AML-193 (cell line): Measurements from ENCODE around the gene ATP10A.

Experiments used
- DNase-seq, 2 experiments: peaks; one replicate each; lab custom pipeline; 2025; lab: John Stamatoyannopoulos, UW

Gene ATP10A

DNA sequence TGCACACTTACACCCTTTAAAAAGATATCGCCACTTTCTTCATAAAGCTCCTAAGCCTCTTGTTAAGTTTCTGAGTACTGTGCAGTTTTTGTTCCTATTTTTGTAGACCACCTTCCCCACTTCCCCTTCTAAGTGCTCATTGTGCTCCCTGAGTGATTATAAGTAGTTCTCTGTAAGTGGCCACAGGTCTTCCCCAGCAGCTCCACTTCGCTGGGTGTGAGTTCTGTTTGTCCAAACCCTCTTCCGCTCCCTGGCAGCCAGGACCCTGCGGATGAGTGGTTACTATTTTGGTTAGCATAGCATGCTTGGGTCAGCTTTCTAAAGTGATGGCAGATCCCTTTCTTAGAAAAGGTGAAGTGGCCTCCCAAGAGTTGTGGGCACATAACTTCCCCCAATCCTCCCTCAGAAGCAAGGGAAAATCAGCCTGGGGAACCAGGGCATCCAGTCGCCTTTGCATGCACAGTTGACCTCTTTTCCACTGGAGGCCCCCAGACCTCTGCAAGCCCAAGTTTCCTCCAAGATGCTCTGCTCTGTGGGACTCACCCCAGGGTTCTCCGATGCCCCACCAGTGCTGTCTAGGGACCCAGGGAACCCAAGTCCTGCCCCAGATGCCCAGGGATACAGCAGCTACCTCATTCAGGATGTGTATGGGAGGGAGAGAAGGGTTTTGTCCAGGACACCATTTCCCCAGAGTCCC is 69.6 kb downstream of the ATP10A start:
- DNase-seq: no peak

DNA sequence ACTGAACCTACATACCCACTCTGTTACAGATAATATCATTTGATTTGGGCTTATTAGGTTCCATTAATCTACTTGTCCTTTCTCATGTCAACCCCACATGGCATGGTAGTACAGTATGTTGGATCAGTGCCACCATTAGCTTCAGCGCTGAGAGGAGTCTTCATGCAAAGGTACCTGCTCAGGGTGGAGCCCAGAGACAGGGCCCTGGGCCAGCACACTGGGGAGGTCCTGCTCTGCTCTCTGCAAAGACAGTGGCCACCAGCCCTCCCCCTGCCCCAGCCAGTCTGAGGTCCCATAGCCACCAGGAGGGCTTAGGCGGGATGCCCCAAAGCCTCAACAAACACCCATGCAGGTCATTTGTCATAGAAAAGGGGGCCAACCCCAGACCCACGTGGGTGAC is 71.0 kb downstream of the ATP10A start:
- no peak for DNase-seq

- DNase-seq: no peak
Measured at GRCh38 chr15:25790000-25790660, 73.0 kb downstream of the ATP10A start.

DNA sequence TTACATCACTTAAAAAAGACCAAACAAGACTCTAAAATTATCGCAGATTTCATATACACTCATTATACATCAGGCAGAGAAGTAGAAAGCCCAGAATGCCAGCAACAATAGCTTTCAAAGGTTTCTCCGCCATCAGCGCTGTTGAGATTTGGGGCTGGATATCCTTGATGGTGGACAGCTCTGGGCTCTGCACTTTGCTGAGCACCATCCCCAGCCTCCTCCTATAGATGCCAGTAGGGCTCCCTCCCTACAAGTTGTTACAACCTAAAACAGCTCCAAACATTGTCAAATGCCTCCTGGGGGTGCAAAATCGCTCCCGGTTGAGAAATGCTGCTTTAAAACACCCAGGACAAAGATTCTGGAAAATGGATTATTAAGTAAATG is 73.5 kb downstream of the ATP10A start:
- no peak for DNase-seq

DNA sequence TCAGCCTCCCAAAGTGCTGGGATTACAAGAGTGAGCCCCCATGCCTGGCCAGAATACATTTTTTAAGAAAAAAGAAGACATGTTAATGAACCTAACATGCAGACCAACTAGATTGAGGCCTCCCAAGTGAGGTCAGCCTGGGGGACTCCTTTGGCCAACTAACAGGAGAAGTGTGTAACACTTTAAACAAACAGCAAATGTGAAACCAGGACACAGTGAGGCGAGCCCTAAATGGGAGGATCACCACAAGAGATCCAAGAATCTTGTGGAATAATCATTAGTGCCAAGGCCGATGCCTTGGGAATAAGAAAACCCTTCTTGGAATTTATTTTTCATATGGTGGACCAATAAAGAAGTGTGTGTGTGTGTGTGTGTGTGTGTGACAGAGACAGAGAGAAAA is 73.9 kb downstream of the ATP10A start:
- no peak for DNase-seq

DNA sequence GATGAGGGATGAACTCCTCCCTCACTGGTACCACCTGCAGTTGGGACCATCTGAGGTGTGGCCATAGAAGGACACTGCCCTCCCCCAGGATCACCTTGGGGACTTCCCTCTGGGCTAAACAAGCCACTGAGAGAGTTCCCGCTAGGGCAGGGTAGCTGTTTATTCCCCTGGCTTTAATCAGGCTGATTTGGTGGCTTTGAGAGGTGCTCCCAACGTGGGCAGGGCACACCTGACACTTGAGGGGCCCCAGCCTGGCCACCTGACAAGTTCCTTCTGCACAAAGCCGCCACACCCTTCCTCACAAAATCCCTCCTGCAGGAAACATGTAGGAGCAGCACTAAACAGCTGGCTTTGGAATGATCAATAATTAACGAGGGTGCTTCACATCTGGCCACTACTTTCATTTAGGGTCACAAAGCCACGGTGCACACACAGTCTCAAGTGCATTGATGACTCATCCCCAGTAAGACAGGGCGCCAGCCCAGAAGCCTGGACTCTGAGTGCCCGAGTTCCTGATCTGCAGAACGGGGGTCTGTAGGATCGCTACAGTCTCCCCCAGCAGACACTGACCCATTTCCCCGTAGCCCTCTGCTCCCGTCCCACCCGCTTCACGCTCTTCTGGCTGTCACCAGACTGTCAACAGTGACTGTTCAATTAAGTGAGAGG is 75.1 kb downstream of the ATP10A start:
- DNase-seq: no peak

DNA sequence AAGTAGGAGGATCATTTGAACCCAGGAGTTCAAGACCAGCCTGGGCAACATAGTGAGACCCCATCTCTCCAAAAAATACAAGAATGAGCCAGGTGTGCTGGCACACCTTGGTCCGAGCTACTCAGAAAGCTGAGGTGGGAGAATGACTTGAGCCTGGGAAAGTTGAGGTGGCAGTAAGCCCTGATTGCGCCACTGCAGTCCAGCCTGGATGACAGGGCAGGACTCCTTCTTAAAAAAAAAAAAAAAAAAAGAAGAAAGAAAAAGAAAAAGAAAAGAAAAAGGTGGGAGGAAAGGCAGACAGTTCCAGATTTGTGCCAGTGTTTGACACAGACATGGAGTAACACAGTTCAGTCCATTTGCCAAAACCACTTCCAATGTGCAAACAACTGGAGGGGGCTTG is 75.7 kb downstream of the ATP10A start:
- DNase-seq: no peak

GRCh38 chr15:25786040-25786439 is 77.1 kb downstream of the ATP10A start:
- no peak for DNase-seq

DNA sequence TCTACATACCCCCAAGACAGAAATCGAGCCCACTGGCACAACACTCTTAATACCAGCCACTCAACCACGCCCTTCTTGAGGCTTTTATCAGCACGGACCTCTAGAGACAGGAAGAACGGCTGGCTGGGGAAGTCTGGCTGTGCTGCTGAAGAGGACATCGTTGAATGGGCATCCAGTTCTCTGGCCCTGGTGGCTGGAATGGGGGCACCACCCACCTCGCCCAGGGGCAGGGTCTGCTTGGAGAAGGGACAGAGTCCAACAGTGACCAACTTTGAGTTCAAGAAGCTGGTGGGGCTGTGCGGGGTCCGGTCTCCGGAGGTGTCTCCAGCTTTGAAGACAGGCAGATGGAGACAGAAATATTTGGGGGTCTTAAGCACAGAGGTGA is 77.5 kb downstream of the ATP10A start:
- DNase-seq: no peak

GRCh38 chr15:25784876-25785640 is 78.1 kb downstream of the ATP10A start:
- DNase-seq: no peak

GRCh38 chr15:25783607-25784540 is 79.3 kb downstream of the ATP10A start:
- DNase-seq: no peak

GRCh38 chr15:25783134-25783533 is 80.0 kb downstream of the ATP10A start:
- DNase-seq: no peak

- no peak for DNase-seq
Measured at GRCh38 chr15:25780479-25781255, 82.5 kb downstream of the ATP10A start.

- DNase-seq: no peak
Measured at GRCh38 chr15:25778161-25778560, 85.0 kb downstream of the ATP10A start.

DNA sequence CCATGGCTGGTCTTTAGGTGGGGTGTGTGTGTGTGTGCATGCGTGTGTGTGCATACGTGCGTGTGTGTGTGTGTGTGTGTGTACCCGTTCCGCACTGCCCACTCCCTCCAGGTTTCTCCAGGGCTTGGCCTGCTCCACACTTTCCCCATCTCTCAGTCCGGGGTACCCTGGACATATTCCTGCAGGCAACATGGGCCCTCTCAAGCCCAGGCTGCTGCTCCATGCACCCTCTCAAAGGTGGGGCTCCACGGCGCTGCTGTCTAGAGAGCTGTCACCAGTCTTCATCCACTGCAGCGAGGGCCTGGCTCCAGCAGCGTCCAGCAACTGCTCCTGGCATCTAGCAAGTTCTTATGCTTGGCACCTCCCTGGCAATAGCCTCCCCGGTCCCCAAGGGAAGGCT is 86.1 kb downstream of the ATP10A start:
- DNase-seq: no peak

DNA sequence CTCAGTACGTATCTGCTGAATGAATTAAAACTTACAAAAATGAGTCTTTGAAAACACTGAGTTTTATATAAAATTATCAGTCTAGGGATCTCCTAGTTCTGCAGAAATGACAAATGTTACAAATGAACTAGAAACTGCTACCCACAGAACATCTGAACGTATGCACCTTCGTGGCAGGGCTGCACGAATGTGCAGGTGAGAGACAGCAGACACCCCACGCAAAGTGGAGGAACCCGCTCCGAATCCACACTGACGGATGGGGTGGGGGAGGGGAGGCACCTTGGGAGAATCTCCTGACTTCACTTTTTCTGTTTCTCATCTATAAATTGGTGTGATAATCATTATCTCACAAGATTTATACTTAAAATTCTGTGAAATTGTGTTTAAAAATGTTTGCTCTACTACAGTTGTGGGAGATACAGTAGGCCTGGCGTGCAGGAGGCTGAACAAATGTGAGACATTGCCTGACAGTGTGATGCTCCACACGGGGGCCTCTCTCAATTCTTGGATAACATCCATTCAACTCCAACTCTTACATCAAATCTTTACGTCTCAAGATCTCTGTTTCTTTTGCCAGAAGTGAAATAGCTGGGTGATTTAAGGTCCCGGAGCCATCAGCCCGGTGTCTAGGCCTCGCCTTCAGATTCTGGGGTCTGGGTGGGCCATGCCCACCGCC is 86.9 kb downstream of the ATP10A start:
- no peak for DNase-seq

GRCh38 chr15:25775317-25775912 is 87.7 kb downstream of the ATP10A start:
- DNase-seq: no peak

GRCh38 chr15:25774871-25775270 is 88.3 kb downstream of the ATP10A start:
- no peak for DNase-seq

DNA sequence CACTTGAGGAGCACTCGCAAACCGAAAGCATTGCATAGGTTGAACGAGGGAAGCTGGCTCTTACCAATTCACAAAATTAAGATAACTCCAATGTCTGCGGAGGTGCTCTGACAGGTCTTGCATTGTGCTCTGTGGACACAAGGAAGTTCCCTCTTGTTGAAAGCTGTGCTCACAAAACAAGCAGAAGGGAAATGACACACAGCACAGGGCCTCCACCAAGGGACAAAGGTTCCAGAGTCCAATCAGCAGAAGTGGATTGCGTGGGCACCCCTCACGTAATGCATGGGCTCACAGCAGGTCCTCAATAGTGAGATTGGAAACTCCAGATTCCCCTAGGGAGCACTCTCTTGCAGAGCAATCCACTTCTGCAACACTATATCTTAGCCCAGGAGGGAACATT is 89.9 kb downstream of the ATP10A start:
- DNase-seq: no peak

- DNase-seq: no peak
Measured at GRCh38 chr15:25772500-25772899, 90.6 kb downstream of the ATP10A start.
